ENCODE data around the gene HMGA1. TPM values are rescaled to one million over a fixed set of nuclear protein-coding genes. Genes with fewer than 3 reads are reported as not detected.

The HMGA1 gene
- total and polyA plus RNA-seq, 2 of the 13 experiments (the other 11 are each of a cell fraction or from before 2014, with no cell fraction given), result 117 to 145 TPM

DNA sequence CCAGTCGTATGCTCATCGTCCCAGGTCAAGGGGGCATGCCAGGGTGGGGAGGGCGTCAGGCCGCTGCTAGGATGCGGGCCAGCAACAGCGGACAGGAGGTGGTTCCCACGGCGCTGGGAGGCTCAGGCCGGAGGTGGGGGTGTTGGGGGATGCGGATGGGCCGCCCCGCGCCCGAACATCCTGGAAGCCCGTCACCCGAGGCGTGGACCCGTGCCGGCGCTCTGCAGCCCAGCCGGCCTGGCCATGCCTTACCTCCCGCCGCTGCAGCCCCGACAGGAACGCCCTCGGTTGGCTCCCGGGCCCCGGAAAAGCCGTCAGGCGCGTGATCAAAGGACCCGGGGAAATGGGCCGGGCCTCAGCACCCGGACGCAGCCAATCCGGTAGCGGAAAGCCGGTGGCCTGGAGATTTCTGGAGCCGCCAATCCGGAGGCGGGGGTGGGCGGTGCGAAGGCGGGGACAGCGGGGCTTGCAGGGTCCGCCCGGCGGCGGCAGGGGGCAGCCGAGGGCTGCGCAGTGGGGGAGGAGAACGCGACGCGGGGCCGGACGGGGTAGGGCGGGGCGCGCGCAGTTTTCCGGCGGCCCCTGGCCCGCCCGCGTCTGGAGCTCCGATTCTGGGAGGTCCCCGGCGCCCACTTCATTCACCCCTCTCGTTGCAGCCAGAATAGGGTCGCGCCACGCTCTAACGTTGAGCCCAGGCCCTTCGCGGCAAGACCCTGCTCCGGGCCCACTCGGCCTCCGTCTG lies 12.2 kb downstream of the HMGA1 start, which contains the start of gene SMIM29 (continued):
- peak; percentile 72 for TF ChIP-seq CCDC6 (CRISPR knock-in tag; IDR thresholded peaks at IDR 0.05)
- peak; percentile 45; the same call in 1 of the 2 replicates for TF ChIP-seq ELF3 (CRISPR knock-in tag; IDR thresholded peaks at IDR 0.05)
- peak; percentile 90 for TF ChIP-seq HNF1B (CRISPR knock-in tag; IDR thresholded peaks at IDR 0.05)
- no peak for TF ChIP-seq ZNF788 (CRISPR knock-in tag; IDR thresholded peaks at IDR 0.05; ENCODE audit: borderline replicate concordance)
- no peak; the same call in none of the 2 replicates for TF ChIP-seq REPIN1 (CRISPR knock-in tag; IDR thresholded peaks at IDR 0.05; ENCODE audit: borderline replicate concordance, low read depth)
- TF ChIP-seq JDP2 (CRISPR knock-in tag; IDR thresholded peaks at IDR 0.05; ENCODE audit: borderline replicate concordance), result no peak
- no peak for TF ChIP-seq ZZZ3 (CRISPR knock-in tag; IDR thresholded peaks at IDR 0.05; ENCODE audit: borderline replicate concordance)
- TF ChIP-seq HOXA9 (CRISPR knock-in tag; IDR thresholded peaks at IDR 0.05; ENCODE audit: borderline replicate concordance), result no peak
- TF ChIP-seq AKAP8 (CRISPR knock-in tag; IDR thresholded peaks at IDR 0.05), result no peak
- TF ChIP-seq RFXAP (CRISPR knock-in tag; IDR thresholded peaks at IDR 0.05; ENCODE audit: borderline replicate concordance), result peak; percentile 58; the same call in 1 of the 2 replicates
- no peak for TF ChIP-seq GZF1 (CRISPR knock-in tag; IDR thresholded peaks at IDR 0.05)
- peak; percentile 85 for TF ChIP-seq HNRNPL (IDR thresholded peaks at IDR 0.05; ENCODE audit: low read depth, low read length)
- TF ChIP-seq ARID2 (CRISPR knock-in tag; IDR thresholded peaks at IDR 0.05; ENCODE audit: borderline replicate concordance), result no peak
- TF ChIP-seq YEATS2 (CRISPR knock-in tag; IDR thresholded peaks at IDR 0.05; ENCODE audit: borderline replicate concordance), result peak; percentile 82; the same call in 1 of the 2 replicates
- peak; percentile 2 to 64; a peak in 1 of 4 replicates for TF ChIP-seq KLF16 (CRISPR knock-in tag; IDR thresholded peaks at IDR 0.05)
- TF ChIP-seq HNRNPH1 (optimal IDR thresholded peaks at IDR 0.05; ENCODE audit: low read depth, low read length), result no peak
- no peak; the same call in 1 of the 2 replicates for TF ChIP-seq SAFB2 (CRISPR knock-in tag; IDR thresholded peaks at IDR 0.05; ENCODE audit: borderline replicate concordance, low read depth)
- TF ChIP-seq ZNF737 (CRISPR knock-in tag; IDR thresholded peaks at IDR 0.05; ENCODE audit: borderline replicate concordance), result no peak
- TF ChIP-seq ESRRA (CRISPR knock-in tag; IDR thresholded peaks at IDR 0.05; ENCODE audit: low read depth), result peak; percentile 17; the same call in 1 of the 2 replicates
- TF ChIP-seq ZNF572 (CRISPR knock-in tag; IDR thresholded peaks at IDR 0.05), result 0 out of 2 replicates have a peak, but pooled peaks have one; percentile 53
- TF ChIP-seq HCFC1 (IDR thresholded peaks at IDR 0.05; ENCODE audit: low read depth, low read length), result no peak; the same call in 1 of the 2 replicates
- TF ChIP-seq, protein P1, sequence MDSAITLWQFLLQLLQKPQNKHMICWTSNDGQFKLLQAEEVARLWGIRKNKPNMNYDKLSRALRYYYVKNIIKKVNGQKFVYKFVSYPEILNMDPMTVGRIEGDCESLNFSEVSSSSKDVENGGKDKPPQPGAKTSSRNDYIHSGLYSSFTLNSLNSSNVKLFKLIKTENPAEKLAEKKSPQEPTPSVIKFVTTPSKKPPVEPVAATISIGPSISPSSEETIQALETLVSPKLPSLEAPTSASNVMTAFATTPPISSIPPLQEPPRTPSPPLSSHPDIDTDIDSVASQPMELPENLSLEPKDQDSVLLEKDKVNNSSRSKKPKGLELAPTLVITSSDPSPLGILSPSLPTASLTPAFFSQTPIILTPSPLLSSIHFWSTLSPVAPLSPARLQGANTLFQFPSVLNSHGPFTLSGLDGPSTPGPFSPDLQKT (CRISPR knock-in tag; IDR thresholded peaks at IDR 0.05; ENCODE audit: borderline replicate concordance), result no peak
- peak; percentile 60 for TF ChIP-seq ZNF451 (CRISPR knock-in tag; IDR thresholded peaks at IDR 0.05)
- no peak for TF ChIP-seq TEAD3 (CRISPR knock-in tag; optimal IDR thresholded peaks at IDR 0.05; ENCODE audit: borderline replicate concordance)
- peak; percentile 86 for TF ChIP-seq KAT8 (CRISPR knock-in tag; IDR thresholded peaks at IDR 0.05)
- no peak for TF ChIP-seq ZNF652 (CRISPR knock-in tag; IDR thresholded peaks at IDR 0.05; ENCODE audit: borderline replicate concordance, low read depth)
- no peak for TF ChIP-seq ARNT (IDR thresholded peaks at IDR 0.05)
- TF ChIP-seq ZNF33A (CRISPR knock-in tag; IDR thresholded peaks at IDR 0.05; ENCODE audit: borderline replicate concordance), result peak; percentile 39; the same call in 1 of the 2 replicates
- 0 out of 2 replicates have a peak, but pooled peaks have one; percentile 41 for TF ChIP-seq MYNN (CRISPR knock-in tag; IDR thresholded peaks at IDR 0.05; ENCODE audit: low read depth)

All from HepG2 (cell line).